Suppressor macrophage treated with lipopolysaccharide for 4 hours (primary cell): ENCODE data around the gene LEF1.

ENCODE experiments used
- DNase-seq: peaks from one replicate; pipeline ENCODE4 v3.0.0-alpha.2; 2020

The LEF1 gene

GRCh38 chr4:108168671-108169523, at the start of gene LEF1:
LEF1 (minus strand) TSS chr4:108168932; CDS start chr4:108167767, 1,165 bp downstream.
- no peak for DNase-seq

GRCh38 chr4:108216510-108216909, 47.8 kb upstream of the LEF1 start:
- no peak for DNase-seq

- DNase-seq = no peak
Measured at GRCh38 chr4:108215055-108215454, 46.3 kb upstream of the LEF1 start.

- no peak for DNase-seq
Measured at GRCh38 chr4:108213723-108214122, 45.0 kb upstream of the LEF1 start.

GRCh38 chr4:108213308-108213707, 44.6 kb upstream of the LEF1 start:
- no peak for DNase-seq

GRCh38 chr4:108210989-108211835, 42.5 kb upstream of the LEF1 start:
- DNase-seq = no peak

- DNase-seq = no peak
Measured at GRCh38 chr4:108209489-108209888, 40.8 kb upstream of the LEF1 start.

- DNase-seq = no peak
Measured at GRCh38 chr4:108205859-108206258, 37.1 kb upstream of the LEF1 start.

GRCh38 chr4:108204518-108204917, 35.8 kb upstream of the LEF1 start:
- DNase-seq = no peak

GRCh38 chr4:108203377-108203776, 34.6 kb upstream of the LEF1 start:
- no peak for DNase-seq

- no peak for DNase-seq
Measured at GRCh38 chr4:108201774-108202173, 33.0 kb upstream of the LEF1 start.

GRCh38 chr4:108199881-108200280, 31.1 kb upstream of the LEF1 start:
- no peak for DNase-seq

- no peak for DNase-seq
Measured at GRCh38 chr4:108193886-108194672, 25.3 kb upstream of the LEF1 start.

GRCh38 chr4:108192935-108193334, 24.2 kb upstream of the LEF1 start:
- no peak for DNase-seq

GRCh38 chr4:108192056-108192455, 23.3 kb upstream of the LEF1 start:
- no peak for DNase-seq

GRCh38 chr4:108191269-108191914, 22.7 kb upstream of the LEF1 start:
- DNase-seq = no peak

- DNase-seq = no peak
Measured at GRCh38 chr4:108188770-108189169, 20.0 kb upstream of the LEF1 start.

- no peak for DNase-seq
Measured at GRCh38 chr4:108185252-108185651, 16.5 kb upstream of the LEF1 start.

- no peak for DNase-seq
Measured at GRCh38 chr4:108184453-108185049, 15.8 kb upstream of the LEF1 start.

- DNase-seq = no peak
Measured at GRCh38 chr4:108181704-108182103, 13.0 kb upstream of the LEF1 start.

GRCh38 chr4:108180513-108180912, 11.8 kb upstream of the LEF1 start:
- no peak for DNase-seq

- no peak for DNase-seq
Measured at GRCh38 chr4:108175966-108176365, 7.2 kb upstream of the LEF1 start.
